Inferior parietal cortex (tissue), 1 donor: ENCODE results near the gene TARBP2.

ENCODE experiments used
- DNase-seq: peaks from one replicate; pipeline ENCODE4 v3.0.0-alpha.2; 2016; ENCODE audit errors: extremely low spot score

TARBP2 gene

GRCh38 chr12:53500776-53501614, at the start of gene TARBP2:
TARBP2 (plus strand) TSS chr12:53501283; CDS start chr12:53501409, 126 bp downstream.
- peak; percentile 99 for DNase-seq

GRCh38 chr12:53451661-53452158, 49.4 kb upstream of the TARBP2 start, which contains the start of gene PCBP2:
PCBP2 (plus strand) TSS chr12:53452102; CDS start chr12:53454801, 2,699 bp downstream.
- DNase-seq, result peak; percentile 99

DNA sequence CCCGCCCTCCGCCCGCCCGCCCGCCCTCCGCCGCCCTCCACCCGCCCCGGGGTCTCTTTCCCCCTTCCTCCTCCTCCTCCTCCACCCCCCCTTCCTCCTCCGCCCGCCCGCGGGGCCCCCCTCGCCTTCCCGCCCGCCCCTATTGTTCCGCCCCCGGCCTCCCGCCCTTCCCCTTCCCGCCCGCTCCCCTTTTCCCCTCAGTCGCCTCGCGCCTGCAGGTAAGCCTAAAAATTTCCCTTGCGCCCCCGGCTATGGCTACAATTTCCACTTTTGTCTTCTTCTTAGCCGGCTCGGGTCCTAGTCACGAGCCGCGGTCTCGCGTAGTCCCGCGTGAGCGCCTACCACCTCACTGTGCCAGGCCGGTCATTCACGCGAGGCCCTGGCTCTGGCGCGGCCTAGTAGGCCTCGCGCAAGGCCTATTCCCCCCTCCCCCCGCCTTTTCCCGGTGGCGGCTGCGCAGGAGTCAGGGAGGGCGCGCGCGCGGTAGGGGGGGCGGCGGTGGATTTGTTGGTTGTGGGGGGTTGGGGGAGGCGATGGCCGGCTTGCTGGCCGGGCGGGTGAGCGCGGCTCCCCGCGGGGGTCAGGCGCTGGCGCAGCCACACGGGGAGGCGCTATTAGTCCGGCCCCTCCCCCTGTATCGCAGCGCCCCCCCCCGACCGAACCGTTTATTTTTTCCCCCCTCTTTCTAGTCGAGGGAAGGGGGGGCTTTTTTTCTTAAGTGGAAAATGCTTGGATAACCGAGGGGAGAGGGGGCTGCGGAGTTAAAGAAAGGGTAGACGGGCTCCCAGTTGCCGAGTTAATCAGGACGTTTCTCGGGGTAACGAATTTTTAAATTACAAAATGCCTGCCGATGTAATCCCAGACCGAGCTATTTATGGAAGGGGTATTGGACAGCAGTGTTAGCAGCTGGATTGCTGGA, 48.7 kb upstream of the TARBP2 start:
- peak; percentile 75 for DNase-seq

DNA sequence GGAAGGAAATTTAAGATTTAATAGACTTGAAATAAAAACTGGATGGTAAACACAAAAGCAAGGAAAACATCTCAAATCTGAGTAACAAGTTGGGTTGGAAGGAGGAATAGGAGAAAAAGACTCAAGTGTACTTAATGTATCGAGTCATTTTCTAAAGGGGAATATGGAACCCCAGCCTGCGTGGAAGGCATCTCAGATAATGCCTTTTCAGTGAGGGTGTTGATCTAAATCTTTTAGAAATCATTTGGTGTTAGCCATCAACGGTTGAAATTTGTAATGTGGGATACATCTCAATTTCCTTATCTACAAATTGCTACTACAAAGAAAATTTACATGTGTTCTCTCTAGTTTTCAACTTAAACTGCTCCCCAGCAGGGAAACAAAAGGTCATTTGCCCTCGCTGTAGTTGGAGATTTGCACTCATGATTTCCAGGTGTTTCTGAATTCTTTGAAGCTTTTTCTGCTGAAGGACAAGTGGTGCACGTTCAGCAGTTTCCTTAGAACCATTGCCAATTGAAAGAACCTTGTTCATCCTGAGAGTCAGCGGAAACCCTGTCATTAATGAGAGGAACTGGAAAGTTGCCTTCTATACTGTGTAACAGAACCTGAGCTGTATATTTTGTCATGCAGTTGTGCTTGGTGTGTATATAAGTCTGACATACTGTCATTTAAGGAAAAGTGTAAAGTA, 47.0 kb upstream of the TARBP2 start:
- DNase-seq, result no peak

GRCh38 chr12:53454707-53455106, 46.4 kb upstream of the TARBP2 start:
- DNase-seq, result no peak

DNA sequence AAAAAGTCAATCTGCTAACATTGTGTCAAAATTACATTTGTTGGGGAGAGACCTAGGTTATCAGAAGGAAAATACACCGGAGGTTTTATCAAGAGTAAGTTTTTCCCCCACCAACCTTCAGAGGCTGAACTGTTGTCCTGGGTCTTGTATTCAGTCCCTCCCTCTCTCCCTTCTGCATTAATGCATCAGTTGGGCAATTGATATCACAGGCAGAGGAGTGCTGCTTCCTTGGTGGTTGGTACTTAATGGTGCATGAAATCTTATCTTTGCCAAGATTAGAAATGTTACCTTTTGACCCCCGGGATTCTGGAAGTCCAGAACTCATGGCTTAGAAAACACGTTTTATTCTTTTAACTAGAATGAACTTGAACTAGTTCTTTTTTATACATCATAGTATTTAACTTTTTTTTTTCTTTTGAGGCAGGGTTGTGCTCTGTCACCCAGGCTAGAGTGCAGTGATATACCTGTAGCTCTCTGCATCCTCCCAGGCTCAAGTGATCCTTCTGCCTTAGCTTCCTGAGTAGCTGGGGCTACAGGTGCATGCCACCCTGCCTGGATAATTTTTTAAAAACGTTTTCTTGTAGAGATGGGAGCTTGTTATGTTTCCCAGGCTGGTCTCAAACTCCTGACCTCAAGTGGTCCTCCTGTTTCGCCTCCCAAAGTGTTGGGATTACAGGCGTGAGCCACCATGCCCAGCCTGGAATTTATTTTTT, 44.3 kb upstream of the TARBP2 start:
- DNase-seq, result no peak

DNA sequence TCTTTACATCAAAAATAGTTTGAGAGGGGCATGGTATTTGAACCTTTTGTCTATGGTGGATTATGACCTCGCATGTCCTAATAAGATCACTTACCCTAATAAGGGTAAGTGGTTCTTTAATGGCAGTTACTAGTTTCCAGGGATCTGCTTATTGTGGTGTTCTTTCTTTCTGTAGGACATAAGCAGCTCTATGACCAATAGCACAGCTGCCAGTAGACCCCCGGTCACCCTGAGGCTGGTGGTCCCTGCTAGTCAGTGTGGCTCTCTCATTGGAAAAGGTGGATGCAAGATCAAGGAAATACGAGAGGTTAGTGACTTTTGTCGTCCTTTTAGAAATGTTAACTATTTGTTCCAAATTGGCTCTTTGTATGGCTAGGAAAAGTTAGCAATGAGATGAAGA, 42.0 kb upstream of the TARBP2 start:
- no peak for DNase-seq

GRCh38 chr12:53461059-53461458, 40.0 kb upstream of the TARBP2 start:
- no peak for DNase-seq

DNA sequence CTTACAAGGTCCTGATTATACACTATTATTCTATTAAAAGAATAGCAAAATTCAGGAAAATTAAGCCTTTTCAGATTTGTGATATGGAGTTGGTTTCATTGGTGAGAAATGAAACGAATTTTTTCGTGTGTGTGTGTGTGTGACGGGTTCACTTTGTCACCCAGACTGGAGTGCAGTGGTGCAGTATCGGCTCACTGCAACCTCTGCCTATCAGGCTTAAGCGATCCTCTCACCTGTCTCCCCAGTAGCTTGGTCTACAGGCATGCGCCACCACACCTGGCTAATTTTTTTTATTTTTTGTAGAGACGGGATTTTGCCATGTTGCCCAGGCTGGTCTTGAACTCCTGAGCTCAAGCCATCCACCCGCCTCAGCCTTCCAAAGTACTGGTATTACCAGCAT, 39.5 kb upstream of the TARBP2 start:
- DNase-seq, result no peak

DNA sequence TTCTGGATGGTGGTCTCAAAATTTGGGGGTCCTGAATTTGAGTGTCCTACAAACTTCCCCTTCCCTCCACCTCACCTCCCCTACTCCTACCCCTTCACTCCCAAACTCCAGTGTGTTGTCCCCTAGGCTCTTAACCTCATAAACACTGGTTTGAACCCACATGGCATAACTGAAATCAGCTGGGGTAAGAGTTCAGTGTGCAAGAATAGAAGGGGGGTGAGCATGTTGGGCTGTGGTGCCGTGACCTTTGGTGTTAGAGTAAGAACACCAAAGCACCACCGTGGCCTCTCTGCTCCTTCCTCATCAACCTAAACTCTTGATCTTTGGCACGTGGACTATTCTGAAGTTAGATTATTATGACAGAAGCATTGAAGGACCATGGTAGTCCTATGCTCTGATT, 38.1 kb upstream of the TARBP2 start:
- DNase-seq, result no peak

GRCh38 chr12:53463802-53464560, 37.1 kb upstream of the TARBP2 start:
- no peak for DNase-seq

- no peak for DNase-seq
Measured at GRCh38 chr12:53464685-53465418, 36.2 kb upstream of the TARBP2 start.

DNA sequence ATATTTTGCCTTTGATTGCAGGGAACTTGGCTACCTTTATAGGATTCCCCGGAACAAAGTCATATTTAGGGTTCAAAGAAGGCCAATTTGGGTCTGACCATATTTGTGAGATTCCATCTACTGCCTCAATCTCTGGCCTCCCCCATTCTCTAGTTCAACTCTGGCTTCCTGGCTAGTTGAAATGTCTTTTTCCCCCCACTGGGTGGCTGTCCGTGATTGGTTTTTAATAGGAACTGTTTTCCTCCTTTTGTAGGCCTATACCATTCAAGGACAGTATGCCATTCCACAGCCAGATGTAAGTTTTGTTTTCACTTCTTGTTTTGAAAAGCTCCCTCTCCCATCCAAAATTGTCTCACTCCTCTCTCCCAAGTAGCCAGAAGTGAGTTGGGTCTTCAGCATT, 35.4 kb upstream of the TARBP2 start:
- DNase-seq, result no peak

GRCh38 chr12:53466640-53467039, 34.4 kb upstream of the TARBP2 start:
- DNase-seq, result no peak

GRCh38 chr12:53467082-53467481, 34.0 kb upstream of the TARBP2 start:
- DNase-seq, result no peak

GRCh38 chr12:53467880-53468279, 33.2 kb upstream of the TARBP2 start:
- no peak for DNase-seq

GRCh38 chr12:53468282-53468681, 32.8 kb upstream of the TARBP2 start:
- DNase-seq, result no peak

DNA sequence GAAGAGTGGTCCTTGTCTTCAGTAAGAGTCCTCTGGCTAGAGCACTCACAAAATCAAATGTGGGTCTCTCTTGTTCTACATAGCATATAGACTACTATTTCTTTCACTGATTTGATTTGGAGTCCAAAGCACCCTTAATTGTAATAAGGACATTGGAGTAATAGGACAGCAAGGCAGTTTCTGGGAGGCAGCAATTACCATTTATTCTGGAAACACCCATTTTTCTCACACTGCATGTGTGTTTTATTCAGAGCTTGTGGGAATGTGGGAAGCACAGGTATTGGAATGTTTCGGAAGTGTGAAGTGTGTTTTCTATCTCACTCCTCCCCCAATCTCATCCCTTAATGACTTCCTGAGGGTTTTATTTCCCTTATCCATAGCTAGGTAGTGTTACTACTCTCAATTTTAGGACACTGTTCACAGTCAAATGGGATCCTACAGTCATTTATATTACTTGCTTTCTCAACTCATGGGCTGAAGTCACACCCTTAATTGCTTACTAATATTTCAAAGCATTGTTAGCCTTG, 29.0 kb upstream of the TARBP2 start:
- no peak for DNase-seq

DNA sequence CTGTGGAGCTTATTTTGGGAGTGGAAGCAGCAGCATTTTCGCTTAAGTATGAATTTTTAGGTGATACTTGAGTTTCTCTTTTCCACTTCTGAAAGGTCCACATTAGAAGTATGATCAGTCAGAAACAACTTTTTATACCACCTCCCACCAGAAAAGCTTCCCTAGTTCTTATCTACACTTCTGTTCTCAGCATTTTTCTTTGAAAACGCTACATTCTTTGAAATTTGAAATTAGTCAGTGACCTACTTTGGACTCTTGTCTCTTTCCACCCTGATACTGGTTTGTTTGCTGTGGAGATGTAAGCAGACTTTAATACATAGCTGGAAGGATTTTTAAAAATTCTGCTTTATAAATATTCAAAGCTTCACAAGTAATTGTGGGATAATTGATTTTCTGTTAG, 27.0 kb upstream of the TARBP2 start:
- DNase-seq, result no peak
